SH-SY5Y (cell line): ENCODE results near the gene ADAMTS6.

Experiments
- GATA2 ChIP-seq: IDR thresholded peaks from 2 replicates; pipeline ENCODE4 v1.6.1; 2011; ENCODE audit warnings: mild to moderate bottlenecking, low read depth, low read length
- GATA3 ChIP-seq: IDR thresholded peaks from 2 replicates; pipeline ENCODE4 v1.6.1; 2011; ENCODE audit warnings: low read depth, mild to moderate bottlenecking, low read length, moderate library complexity

- TF ChIP-seq GATA3 = no peak
- TF ChIP-seq GATA2 = no peak
Observed at GRCh38 chr5:65151614-65152013, 330.1 kb downstream of the ADAMTS6 start.
